ENCODE measurements around the gene IRAK1BP1. TPM values are rescaled to one million over a fixed set of nuclear protein-coding genes. Genes with fewer than 3 reads are reported as not detected.

IRAK1BP1 gene
- total RNA-seq, 1 donor from 2014 or later, result 13.8 TPM

GRCh38 chr6:78830805-78831204 lies 36.5 kb upstream of the IRAK1BP1 start:
- Histone ChIP-seq H3K27ac (no peak overlapping the region), H3K79me2 (ENCODE audit: low read depth) (no peaks in the 10 kb centered on the region), H2AFZ (replicated peaks) (no peak overlapping the region), H3K36me3 (no peaks in the 10 kb centered on the region), H4K20me1 (ENCODE audit: low read depth) (no peaks in the 10 kb centered on the region), H3K27me3 (no peaks in the 10 kb centered on the region), H3K4me3 (no peak overlapping the region), H3K9ac (no peak overlapping the region), H3K4me1 (no peaks in the 10 kb centered on the region), H3F3A (ENCODE audit: low read depth) (no peaks in the 10 kb centered on the region), H3K9me3 (ENCODE audit: low read depth) (no peaks in the 10 kb centered on the region), H3K4me2 (no peak overlapping the region)
- H3K27me3 Mint-ChIP-seq (ENCODE audit: insufficient read depth, low read depth), result no peaks in the 10 kb centered on the region
- H3K4me1 Mint-ChIP-seq, result peaks cover 4% of the 10 kb centered on the region
- no peaks in the 10 kb centered on the region for H3K9me3 Mint-ChIP-seq
- H3K4me3 Mint-ChIP-seq, result no peak overlapping the region
- H3K36me3 Mint-ChIP-seq, result no peaks in the 10 kb centered on the region
- no peak overlapping the region for H3K27ac Mint-ChIP-seq
- DNase-seq (ENCODE audit: low spot score), result no peak
- TF ChIP-seq CTCF (IDR thresholded peaks at IDR 0.05) (no peak), EZH2phosphoT487 (IDR thresholded peaks at IDR 0.05) (no peak), EZH2 (IDR thresholded peaks at IDR 0.05) (no peak)

DNA sequence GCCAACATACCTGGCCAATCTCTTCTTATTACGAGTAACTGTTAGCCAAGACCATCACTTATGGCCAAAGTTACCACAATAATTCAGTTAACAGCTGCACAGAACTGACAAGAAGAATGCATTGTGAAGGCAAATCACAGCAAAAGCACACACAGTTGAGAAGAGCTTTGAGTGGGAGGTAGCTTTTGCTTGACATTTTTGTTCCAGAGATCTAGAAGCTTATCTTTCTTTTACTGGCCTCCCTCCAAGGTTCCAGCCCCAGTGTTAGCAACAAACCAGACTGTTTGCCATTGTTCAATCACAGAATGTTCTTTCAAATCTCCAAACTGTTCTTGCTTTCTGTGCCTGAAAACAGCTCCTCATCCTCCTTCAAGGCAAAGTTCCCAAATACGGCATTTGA lies 35.9 kb upstream of the IRAK1BP1 start:
- H4K20me1 ChIP-seq (ENCODE audit: low read depth), result no peaks in the 10 kb centered on the region
- no peaks in the 10 kb centered on the region for H3K4me1 ChIP-seq
- H3K4me2 ChIP-seq, result no peak overlapping the region
- no peak overlapping the region for H3K4me3 Mint-ChIP-seq
- no peaks in the 10 kb centered on the region for H3K9me3 Mint-ChIP-seq
- H3K4me1 Mint-ChIP-seq, result peaks cover 2% of the 10 kb centered on the region
- H3K27ac ChIP-seq, result no peak overlapping the region
- H3K9ac ChIP-seq, result no peak overlapping the region
- H3K79me2 ChIP-seq (ENCODE audit: low read depth), result no peaks in the 10 kb centered on the region
- no peaks in the 10 kb centered on the region for H3K27me3 Mint-ChIP-seq (ENCODE audit: insufficient read depth, low read depth)
- H3K36me3 Mint-ChIP-seq, result no peaks in the 10 kb centered on the region
- H3F3A ChIP-seq (ENCODE audit: low read depth), result no peaks in the 10 kb centered on the region
- DNase-seq (ENCODE audit: low spot score), result no peak
- no peaks in the 10 kb centered on the region for H3K9me3 ChIP-seq (ENCODE audit: low read depth)
- H3K27ac Mint-ChIP-seq, result no peak overlapping the region
- no peaks in the 10 kb centered on the region for H3K27me3 ChIP-seq
- no peak overlapping the region for H2AFZ ChIP-seq (replicated peaks)
- H3K4me3 ChIP-seq, result no peak overlapping the region
- TF ChIP-seq CTCF (IDR thresholded peaks at IDR 0.05), result no peak
- TF ChIP-seq EZH2phosphoT487 (IDR thresholded peaks at IDR 0.05), result no peak
- TF ChIP-seq EZH2 (IDR thresholded peaks at IDR 0.05), result no peak
- H3K36me3 ChIP-seq, result no peaks in the 10 kb centered on the region

DNA sequence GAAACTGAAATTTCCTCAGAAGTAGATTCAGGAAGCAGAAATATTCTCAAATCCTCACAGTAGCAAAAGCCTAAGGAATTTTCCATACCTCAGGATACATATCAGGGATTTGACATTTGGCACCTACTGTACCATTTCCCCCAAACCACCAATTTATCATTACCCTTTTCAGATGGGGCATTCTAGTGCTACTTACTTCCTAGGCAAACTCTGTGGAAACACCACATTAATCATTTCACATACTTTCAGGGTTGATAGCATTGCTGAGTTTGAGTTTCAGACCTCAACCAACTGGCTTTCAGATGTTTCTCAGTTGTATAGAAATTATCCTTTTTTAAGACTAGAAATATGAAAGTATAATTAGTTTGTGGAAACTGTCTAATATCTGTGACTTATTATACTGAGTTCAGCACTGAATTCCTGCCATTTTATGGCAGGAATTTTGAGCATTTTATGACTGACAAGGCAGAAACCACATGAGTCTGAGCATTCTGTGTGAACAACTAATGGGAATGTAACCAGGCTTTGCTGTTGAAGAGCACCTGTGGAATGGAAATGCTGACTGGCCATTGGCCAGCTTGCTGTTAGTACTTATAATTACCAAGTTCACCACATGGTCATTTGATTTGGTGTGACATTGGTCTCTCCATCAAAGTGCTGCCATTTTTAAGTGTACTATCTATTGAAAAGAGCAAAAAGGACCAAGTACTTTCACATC lies 35.1 kb upstream of the IRAK1BP1 start:
- no peak overlapping the region for H3K9ac ChIP-seq
- H3K4me3 ChIP-seq, result no peak overlapping the region
- no peaks in the 10 kb centered on the region for H3K36me3 ChIP-seq
- no peaks in the 10 kb centered on the region for H3K36me3 Mint-ChIP-seq
- no peaks in the 10 kb centered on the region for H4K20me1 ChIP-seq (ENCODE audit: low read depth)
- H3K27me3 ChIP-seq, result no peaks in the 10 kb centered on the region
- H3K27ac ChIP-seq, result no peak overlapping the region
- no peak overlapping the region for H3K27ac Mint-ChIP-seq
- H3K4me2 ChIP-seq, result no peak overlapping the region
- no peaks in the 10 kb centered on the region for H3K9me3 ChIP-seq (ENCODE audit: low read depth)
- no peaks in the 10 kb centered on the region for H3K9me3 Mint-ChIP-seq
- no peak overlapping the region for H2AFZ ChIP-seq (replicated peaks)
- H3K4me1 Mint-ChIP-seq, result no peaks in the 10 kb centered on the region
- H3K79me2 ChIP-seq (ENCODE audit: low read depth), result no peaks in the 10 kb centered on the region
- H3K4me1 ChIP-seq, result no peaks in the 10 kb centered on the region
- TF ChIP-seq CTCF (IDR thresholded peaks at IDR 0.05), result no peak
- no peak for TF ChIP-seq EZH2 (IDR thresholded peaks at IDR 0.05)
- TF ChIP-seq EZH2phosphoT487 (IDR thresholded peaks at IDR 0.05), result no peak
- no peaks in the 10 kb centered on the region for H3F3A ChIP-seq (ENCODE audit: low read depth)
- no peaks in the 10 kb centered on the region for H3K27me3 Mint-ChIP-seq (ENCODE audit: insufficient read depth, low read depth)
- H3K4me3 Mint-ChIP-seq, result no peak overlapping the region
- no peak for DNase-seq (ENCODE audit: low spot score)

Data from neural progenitor cell (in vitro differentiated cells).